ENCODE data around the gene SLC25A30. TPM values are rescaled to one million over a fixed set of nuclear protein-coding genes. Genes with fewer than 3 reads are reported as not detected.
A peak's percentile ranks its signal among the peaks of the same experiment; 100 is the strongest.

Gene SLC25A30
- total and polyA plus RNA-seq, 2 of the 13 experiments (the other 11 are each of a cell fraction or from before 2014, with no cell fraction given): 19.6 to 22.5 TPM

- no peaks in the 10 kb centered on the region for H3K27me3 ChIP-seq (ENCODE audit: control insufficient read depth in 1 of 2, insufficient read depth in 2 of 2, low read length in 2 of 2)
- intact Hi-C loops (cut with micrococcal nuclease; ENCODE audit: unreplicated experiment): loop anchor here (2.0 kb wide), 1 partner anchor 25 kb away; the partner anchor contains the start of gene COG3
- peak overlapping the region; percentile 86 for H3K27ac ChIP-seq (ENCODE audit: extremely low read length, insufficient read depth, low read length)
- H3K4me2 ChIP-seq (ENCODE audit: low read depth, low read length): peak overlapping the region; percentile 65
- no peak overlapping the region; a peak in 1 of 6 replicates for H3K4me3 ChIP-seq (replicated peaks in 1 of 3; ENCODE audit: insufficient read depth in 1 of 3, low read depth in 2 of 3, low read length in 3 of 3)
- 88% methylated on average over 3 of the region's 3 CpGs for WGBS (ENCODE audit: low lambda C conversion rate)
- H2AFZ ChIP-seq (ENCODE audit: low read length): no peak overlapping the region
- no peaks in the 10 kb centered on the region for H3K36me3 ChIP-seq (replicated peaks in 1 of 2; ENCODE audit: control insufficient read depth in 1 of 2, insufficient read depth in 2 of 2, low read length in 2 of 2)
- H3K9ac ChIP-seq (ENCODE audit: insufficient read depth, low read depth, low read length): peak overlapping the region; percentile 31; the same call in 1 of the 2 replicates
- DNase-seq (ENCODE audit: low spot score) (no peak), ATAC-seq (no peak), FAIRE-seq (no peak)
- in situ Hi-C loops (cut with HindIII; ENCODE audit: extremely low pct_ligation_motif_present, low pct_unique_long_range_greater_than_20kb): no loop called here
- H3K9me3 ChIP-seq (ENCODE audit: low read length): no peaks in the 10 kb centered on the region
- ChIA-PET CTCF (ENCODE audit: low intra/inter-chr PET ratio, low total read pairs) (no interaction called here), POLR2A (interaction anchor here (0.7 to 1.7 kb wide), 4 partner anchors 10 to 98 kb away, joined by 4 to 7 read pairs (median 6); partner anchors contain the start of genes COG3, SLC25A30 and TPT1)
- H3K4me1 ChIP-seq (ENCODE audit: insufficient read depth, low read length): peaks cover 90% of the 10 kb centered on the region
- BruUV-seq (replicated peaks): TSS peak; percentile 95
- TF ChIP-seq HINFP (CRISPR knock-in tag; IDR thresholded peaks at IDR 0.05; ENCODE audit: low read depth): 0 out of 2 replicates have a peak, but pooled peaks have one; percentile 10
- TF ChIP-seq ZNF770 (CRISPR knock-in tag; IDR thresholded peaks at IDR 0.05): peak; percentile 42; the same call in 1 of the 2 replicates
- 0 out of 2 replicates have a peak, but pooled peaks have one; percentile 70 for TF ChIP-seq ZFP82 (CRISPR knock-in tag; IDR thresholded peaks at IDR 0.05; ENCODE audit: borderline replicate concordance)
- TF ChIP-seq SIX1 (CRISPR knock-in tag; IDR thresholded peaks at IDR 0.05; ENCODE audit: borderline replicate concordance): no peak
- TF ChIP-seq KDM2A (CRISPR knock-in tag; IDR thresholded peaks at IDR 0.05; ENCODE audit: borderline replicate concordance, low read depth): no peak
- H3K79me2 ChIP-seq (ENCODE audit: insufficient read depth, low read length): no peaks in the 10 kb centered on the region
- H4K20me1 ChIP-seq (ENCODE audit: insufficient read depth, low read length): no peaks in the 10 kb centered on the region
Measured at GRCh38 chr13:45439781-45440462, 21.7 kb upstream of the SLC25A30 start.

All from HepG2 (cell line).